HG03103 (cell line): Measurements from ENCODE around the gene CRAMP1.

Experiments used
- ATAC-seq: cut with Tn5 transposase; IDR thresholded peaks from one replicate; pipeline ENCODE4 v1.9.1; 2021; ENCODE audit warnings: low read depth; ENCODE audit not compliant: unreplicated experiment

CRAMP1 gene

DNA sequence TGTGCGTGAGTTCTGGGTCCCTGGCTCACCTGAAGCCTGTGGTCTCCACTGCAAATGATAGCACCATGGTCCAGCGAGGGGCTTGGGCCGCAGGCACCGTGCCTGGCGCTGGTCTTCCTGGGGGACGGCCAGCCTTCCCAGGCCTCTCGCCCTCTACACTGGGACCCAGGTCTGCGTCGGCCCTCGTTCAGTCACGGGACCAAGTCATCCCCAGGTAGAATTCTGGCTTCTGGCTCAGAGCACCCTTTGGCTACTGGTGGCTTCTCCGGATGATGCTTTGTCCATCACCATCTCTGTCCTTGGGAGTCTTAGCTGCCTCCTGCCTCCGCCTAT, 20.4 kb downstream of the CRAMP1 start:
- no peak for ATAC-seq

DNA sequence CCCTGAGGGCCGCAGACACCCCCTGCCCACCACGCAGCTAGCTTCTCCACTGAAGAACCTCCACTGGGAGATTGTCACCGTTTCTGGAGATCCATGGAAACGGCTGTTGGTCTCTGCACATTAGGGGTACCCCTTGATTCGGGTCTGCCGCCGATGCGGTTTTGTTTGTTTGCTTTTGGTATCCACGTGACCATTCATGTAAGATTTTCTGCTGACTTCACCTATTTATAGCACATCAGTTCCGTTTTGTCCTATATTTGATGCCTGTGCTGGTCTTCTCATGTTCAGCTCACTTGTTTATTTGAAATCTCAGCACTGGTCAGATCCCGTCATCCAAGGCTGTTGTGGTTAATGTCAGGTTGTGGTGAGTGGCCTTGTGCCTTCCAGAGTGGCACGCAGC, 21.1 kb downstream of the CRAMP1 start:
- ATAC-seq: no peak

DNA sequence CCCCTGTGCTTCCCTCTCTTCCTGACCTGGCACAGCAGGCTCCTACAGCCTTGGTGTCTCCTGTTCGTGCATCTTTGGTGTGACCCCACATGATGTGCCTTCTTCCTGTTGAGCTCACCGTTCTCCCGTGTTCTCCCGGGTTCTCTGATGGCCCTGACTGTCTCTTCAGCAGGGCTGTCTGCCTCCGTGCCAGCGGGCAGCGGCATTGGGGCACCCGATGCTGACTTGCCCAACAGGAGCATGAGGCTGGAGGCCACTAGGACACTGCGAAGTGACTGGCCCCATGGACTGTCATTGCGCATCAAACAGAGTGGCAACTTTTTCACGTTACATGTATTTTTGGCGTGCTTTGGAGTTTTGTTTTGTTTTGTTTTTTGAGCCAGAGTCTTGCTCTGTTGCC, 22.4 kb downstream of the CRAMP1 start:
- ATAC-seq: no peak

DNA sequence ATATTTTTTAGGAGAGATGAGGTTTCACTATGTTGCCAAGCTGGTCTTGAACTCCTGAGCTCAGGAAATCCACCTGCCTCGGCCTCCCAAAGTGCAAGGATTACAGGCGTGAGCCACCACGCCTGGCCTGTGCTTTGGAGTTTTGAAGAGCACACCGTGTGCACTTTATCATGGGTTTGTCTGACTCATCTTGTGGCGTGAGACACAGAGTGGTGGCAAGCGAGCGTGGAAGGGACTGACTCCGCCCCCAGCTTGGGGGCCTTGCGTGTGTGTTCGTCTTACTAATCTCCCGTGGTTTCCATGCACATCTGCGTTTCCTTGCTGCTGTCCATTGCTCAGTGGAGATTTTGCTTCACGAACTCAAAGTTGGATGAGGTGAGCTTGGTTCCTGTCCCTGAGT, 22.9 kb downstream of the CRAMP1 start:
- no peak for ATAC-seq

DNA sequence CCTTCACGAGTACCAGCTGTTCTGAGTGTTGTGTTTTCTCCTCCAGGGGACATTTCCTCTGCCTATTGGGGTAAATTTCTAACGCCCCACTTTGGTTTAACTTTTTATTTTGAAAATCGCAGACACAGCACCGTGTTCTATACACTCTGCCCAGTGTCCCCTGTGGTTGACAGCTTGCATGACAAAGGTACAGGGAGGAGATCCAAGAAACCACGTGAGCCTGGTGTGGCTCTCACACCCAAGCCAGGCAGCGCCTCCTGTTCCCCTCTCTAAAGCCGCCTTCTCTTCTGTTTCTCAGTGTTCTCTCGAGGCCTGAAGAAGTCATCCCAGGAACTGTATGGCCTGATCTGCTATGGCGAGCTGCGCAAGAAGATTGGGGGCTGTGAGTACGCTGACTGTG, 25.4 kb downstream of the CRAMP1 start:
- no peak for ATAC-seq

DNA sequence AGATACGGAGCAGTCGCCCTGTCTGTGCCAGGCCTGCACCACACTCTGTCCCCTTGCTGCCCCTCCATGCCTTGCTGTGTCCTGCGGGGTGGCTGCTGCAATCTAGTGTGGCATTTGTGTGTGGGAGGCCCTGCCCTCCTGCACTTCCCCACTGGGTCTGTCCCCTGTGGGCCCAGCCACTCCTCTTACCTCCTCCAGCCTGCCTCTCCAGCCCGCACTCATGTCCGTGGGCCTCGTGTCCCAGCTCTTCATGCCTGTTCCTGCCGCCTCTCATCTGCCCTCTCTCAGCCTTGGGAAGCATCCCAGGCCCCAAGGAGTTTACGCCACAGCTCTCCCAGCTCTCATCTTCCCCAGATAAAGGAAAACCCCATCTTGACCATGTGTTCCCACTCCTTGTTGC, 26.6 kb downstream of the CRAMP1 start:
- no peak for ATAC-seq

DNA sequence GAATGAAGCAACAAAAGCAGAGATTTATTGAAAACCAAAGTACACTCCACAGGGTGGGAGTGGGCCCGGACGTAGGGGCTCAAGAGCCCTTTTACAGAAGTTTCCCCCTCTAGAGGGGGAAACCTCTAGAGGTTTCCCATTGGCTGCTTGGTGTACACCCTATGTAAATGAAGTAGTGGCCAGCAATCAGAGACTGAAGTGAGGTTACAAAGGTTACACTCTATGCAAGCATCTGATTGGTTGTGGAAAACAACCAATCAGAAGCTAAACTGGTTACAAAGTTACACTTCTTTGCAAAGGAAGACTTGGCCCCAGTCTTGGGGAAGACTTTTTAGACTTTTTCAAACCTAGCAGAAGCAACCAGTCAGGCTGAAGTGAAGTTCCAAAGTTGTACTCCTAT, 27.1 kb downstream of the CRAMP1 start:
- no peak for ATAC-seq

DNA sequence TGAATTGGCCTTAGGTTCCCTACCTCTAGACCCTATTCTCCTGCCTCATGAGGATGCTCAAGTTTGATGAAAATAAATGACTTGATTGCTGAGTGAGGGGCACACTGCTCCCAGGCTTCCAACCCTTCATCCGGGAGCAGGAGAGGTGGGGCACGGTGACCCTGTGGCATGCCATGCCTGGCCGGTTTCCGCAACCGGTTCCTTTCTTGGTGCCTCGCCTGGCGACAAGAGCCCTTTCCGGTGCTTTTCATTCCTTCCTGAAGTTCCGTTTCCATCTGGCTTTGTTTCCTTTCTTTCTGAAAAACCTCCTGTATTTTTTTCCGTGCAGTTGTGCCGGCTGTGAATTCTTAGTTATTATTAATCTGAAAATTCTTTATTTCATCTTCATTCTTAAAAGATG, 27.7 kb downstream of the CRAMP1 start:
- no peak for ATAC-seq

DNA sequence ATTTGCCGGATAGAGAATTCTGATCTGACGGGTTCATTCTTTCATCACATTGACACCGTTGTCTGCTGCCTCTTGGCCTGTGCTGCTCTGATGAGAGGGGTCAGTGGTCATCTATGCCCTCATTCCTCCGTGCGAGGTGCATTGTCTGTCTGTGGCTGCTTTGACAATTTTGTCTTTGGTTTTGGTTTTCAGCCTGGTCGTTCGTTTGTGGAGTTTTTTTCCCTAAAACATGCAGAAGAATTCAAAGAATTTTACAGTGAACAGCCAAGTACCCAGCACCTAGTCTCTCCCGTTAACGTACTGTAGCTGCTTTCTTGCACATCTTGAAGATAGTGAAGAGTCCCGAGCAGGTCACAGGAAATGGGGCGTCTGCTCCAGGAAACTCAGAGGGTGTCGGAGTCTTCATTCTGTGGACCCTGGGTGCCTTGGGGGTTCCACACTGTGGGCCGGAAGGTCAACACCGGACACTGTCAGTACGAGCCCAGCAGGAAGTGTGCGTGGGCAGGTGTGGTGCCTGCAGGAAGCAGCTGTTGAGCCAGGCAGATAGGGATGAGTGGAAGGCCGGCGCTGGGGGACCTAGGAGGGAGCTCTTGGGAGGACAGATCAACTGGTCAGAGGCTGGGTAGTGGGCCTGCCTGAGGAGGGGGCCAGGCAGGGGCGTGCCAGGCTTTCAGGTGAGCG, 28.2 kb downstream of the CRAMP1 start:
- no peak for ATAC-seq

DNA sequence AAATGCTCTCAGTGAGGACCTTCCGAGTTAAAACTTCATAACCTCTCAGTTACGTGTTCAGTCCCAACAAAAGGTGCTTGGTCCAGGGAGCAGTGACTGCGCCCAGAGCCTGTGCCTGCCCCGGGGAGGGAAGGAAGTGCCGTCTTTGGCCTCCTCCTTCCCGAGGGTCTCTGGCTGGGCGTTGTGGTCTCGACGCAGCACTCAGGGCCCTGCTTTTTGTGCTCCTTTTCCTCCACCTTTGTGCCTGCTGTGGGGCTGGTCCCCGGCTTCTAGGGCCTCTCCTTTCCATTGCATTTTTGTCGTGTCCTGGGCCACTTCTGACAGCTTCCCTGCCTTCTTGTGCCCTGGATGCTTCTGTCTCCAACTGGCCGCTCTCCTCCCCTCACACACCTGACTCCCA, 29.1 kb downstream of the CRAMP1 start:
- no peak for ATAC-seq

DNA sequence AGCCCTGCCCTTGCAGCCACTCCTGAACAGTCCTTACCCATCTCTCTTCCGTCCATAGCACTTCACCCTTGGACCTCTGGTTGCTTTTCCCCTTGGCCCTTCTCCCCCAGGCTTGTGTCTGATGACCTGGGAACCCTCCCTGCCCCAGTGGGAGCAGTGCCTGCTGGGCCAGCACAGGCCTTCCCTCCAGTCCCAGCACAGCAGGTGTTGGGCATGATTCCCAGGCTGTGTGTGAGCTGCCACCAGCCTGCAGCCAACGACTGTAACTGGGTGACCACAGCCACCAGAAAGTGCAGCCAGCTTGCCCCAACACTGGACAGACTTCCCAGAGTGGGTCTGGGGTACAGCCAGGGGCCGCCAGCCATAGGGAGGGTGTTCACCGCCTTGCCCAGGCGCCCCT, 30.0 kb downstream of the CRAMP1 start:
- ATAC-seq: no peak

DNA sequence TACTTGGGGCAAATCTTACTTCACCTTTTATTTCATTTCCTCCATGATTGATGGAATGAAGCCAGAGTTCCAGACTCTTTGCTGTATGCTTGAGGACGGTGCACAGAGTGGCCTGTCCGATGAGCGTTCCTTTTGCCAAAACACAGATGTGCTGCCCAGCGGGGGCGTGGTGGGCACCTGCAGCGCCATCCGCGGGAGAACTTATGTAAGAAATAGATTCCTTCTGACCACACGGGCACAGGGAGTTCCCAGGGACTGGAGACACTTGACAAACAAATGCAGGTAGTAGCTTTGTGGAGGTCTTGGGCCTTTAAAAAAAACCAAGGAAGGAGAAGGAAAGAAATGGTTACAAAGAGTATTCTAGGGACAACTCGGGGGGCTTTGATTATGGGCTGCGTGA, 30.6 kb downstream of the CRAMP1 start:
- no peak for ATAC-seq

DNA sequence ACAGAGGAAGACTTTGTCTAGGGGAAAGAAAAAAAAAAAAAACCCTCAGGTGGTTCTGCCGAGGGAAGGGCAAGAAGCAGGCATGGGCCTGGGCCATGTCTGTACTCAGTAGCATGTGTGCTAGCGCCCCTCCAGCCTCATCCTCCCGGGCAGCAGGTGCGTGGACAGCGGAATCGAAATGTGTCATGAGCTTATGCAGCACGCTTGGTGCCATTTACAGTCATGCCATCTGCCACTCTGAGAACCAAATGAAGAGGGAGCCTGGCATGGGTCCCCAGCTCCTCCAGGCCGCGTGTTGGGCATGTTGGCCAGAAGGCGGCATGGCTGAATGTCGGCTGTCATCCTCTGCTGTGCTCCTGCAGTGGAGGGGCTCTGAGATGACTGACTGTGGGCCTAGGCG, 31.4 kb downstream of the CRAMP1 start:
- ATAC-seq: no peak

DNA sequence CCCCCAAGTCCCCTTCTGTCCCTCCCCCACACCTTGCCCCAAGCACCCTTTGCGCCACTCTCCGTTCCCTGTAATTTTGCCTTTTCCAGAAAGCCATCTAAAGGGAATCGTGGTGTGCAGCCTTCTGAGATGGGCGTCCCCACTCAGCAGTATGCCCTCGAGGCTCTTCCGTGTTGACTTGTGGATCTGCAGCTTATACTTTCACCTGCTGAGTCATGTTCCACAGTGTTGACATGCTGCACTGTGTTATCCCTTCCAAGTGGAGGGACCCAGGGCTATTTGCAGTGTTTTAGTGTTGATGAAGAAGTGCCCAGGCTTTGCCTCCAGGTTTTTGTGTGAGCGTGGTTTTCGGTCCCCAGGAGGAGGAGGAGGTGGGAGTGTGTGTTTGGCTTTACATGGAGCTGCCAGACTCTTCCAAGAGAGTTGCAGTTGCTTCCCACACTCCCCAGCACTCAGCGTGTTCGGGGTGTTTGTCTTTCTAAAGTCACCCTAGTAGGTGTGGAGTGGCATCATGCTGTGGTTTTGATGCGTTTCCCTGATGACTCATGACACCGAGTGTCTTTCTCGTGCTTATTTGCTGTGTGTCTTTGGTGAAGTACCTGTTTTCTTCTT, 33.9 kb downstream of the CRAMP1 start:
- ATAC-seq: no peak

DNA sequence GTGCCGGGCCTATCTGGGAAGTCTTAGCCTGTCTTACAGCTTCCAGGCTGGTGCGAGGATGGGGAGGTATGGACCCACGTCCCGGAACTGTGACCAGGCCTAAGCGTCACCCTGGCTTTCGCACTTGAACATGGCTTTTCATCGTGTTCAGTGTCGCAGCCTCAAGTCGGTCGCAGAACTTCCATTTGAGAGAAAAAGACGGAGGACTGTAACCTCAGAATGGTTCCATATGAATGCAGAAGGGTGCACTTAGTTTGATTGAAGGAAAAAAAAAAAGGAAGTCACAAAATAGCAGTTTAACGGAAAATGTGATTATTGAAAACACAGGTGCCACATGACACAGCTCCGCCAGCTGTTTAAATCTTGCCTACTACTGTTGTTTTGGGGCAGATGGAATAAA, 35.7 kb downstream of the CRAMP1 start:
- ATAC-seq: no peak

DNA sequence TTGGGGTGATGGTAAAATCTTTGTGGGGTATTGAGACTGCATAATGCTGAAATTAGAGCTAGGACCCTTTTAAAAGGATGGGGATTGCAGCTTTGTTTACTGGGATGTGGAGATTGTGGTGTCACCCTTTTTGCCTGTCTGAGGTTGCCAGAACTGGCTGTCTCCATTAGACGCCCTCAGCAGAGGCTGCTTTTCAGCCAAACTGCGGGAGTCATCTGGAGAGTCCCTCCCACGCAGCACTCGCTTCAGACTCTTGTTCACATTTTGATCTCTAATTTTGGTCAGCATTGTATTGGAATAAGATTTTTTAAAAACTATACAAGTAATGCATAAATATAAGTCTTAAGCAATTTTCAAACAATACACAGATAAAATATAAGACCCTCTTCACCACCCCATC, 38.0 kb downstream of the CRAMP1 start:
- no peak for ATAC-seq

DNA sequence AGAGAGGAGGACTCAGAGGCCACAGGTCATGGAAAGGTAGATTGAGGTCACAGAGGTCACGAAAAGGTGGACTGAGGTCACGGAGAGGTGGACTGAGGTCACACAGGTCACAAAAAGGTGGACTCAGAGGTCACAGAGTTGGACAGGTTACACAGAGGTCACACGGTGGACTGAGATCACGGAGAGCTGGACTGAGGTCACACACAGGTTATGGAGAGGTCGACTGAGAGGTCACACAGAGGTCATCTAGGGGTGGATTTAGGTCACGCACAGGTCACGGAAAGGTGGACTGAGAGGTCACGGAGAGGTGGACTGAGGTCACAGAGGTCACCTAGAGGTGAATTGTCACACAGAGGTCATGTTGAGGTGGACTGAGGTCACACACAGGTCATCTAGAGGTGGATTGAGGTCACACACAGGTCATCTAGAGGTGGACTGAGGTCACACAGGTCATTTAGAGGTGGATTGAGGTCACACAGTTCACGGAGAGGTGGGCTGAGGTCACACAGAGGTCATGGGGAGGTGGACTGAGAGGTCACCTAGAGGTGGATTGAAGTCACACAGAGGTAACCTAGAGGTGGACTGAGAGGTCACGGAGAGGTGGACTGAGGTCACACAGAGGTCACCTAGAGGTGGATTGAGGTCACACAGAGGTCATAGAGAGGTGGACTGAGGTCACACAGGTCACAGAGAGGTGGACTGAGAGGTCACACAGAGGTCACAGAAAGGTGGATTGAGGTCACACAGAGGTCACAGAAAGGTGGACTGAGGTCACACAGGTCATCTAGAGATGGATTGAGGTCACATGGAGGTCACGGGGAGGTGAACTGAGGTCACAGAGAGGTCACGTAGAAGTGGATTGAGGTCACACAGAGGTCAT, 39.2 kb downstream of the CRAMP1 start:
- ATAC-seq: no peak

DNA sequence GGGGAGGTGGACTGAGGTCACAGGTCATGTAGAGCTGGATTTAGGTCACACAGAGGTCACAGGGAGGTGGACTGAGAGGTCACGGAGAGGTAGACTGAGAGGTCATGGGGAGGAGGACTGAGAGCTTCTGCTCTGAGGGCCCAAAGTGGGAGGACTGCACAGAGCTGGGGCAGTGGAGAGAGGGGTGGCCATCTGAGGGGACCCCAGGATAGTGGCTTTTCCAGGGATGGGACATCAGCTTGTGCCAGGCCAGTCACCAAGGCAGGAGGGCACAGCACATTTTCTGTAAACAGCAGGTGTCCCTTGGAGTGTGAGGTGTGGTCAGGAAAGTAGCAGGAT, 39.8 kb downstream of the CRAMP1 start:
- ATAC-seq: no peak

DNA sequence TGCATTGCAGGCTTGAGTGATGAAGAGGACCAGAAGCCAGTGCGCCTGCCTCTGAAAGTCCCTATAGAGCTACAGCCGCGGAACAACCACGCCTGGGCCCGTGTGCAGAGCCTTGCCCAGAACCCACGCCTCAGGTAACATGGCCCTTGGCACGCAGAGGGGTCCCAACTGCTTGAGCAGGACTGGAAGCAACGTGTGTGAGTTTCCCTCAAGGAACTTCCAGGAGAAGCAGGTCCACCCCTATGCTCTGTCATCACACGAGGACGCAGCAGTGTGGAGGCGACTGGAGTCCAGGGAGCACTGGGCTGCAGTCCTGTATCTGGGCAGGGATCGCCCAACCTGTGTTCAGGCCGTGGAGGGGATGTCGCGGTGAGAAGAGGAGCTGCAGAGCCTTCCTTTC, 40.9 kb downstream of the CRAMP1 start:
- no peak for ATAC-seq

DNA sequence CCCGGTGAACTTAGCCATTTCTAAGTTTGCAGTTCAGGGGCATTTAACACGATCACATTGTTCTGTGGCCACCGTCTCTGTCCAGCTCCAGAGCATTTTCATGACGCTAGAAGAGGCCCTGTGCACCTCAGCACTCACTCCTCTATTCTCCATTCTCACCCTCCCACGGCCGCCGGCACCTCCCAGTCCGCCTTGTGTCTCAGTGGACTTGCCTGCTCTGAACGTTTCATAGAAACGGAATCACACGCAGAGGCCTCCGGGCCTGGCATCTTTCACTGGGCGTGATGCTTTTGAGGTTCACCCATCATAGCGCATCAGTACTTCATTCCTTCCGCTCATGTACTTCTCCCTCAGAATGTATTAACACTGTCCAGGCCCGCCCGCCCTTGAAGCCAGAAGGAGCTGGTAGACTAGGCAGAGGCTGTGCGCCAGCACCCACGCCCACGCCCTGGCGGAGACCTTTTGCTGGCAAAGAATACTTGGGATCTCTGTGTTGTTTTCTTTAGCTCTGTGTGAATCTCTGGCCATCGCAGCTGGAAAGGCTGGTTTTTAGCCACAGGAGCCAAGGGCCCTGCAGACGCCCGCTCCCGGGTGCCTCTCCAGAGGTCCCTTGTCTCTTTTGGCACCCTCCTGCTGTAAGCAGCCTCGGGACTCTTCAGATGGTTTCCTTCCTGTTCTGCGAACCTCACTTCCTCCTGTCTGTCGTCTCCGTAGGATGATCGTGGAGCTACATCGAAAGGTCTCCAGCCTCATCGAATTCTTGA, 42.5 kb downstream of the CRAMP1 start:
- no peak for ATAC-seq

DNA sequence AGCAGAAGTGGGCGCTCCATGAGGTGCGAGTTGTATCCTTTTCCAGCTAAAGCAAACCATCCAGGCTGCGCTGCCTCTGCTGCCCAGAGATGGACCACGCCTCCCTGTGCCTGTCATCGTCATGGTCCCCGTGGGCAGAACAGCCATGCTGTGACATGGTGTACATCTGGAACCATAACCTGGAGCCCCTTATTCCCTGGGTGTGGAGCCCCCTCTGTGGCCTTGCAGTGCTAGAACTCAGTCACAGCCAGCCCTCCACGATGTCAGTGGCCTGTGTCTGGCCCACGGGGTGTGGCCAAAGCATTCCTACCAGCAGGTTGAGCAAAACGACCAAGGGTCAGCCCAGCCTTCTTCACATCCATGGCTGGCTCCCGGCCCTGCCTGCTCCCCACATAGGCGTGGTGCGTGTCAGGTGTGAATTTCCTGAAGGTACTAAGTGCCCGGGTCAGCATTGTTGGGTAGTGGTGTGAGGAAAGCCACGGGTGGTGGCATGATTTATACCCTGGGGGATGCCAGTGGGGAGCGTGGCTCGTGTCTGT, 43.2 kb downstream of the CRAMP1 start:
- no peak for ATAC-seq
